BE2C (cell line): ENCODE measurements around the gene MERTK.
"Not testable (repeated sequence)": the region's sequence is repeated elsewhere in the genome, so short reads cannot be mapped to it uniquely, and the experiment has no call there.

Source experiments
- DNase-seq: peaks from one replicate; pipeline ENCODE4 v3.0.0-alpha.2; 2020
- H3K27me3 ChIP-seq: fragments of 250-450 bp; sonication (Bioruptor Pico); 2 replicates; pipeline ENCODE4 v1.5.1; 2020; ENCODE audit warnings: mild to moderate bottlenecking
- H3K36me3 ChIP-seq: fragments of 250-450 bp; sonication (Bioruptor Pico); 2 replicates; pipeline ENCODE4 v1.5.1; 2020; ENCODE audit warnings: mild to moderate bottlenecking
- H3K4me1 ChIP-seq: fragments of 250-450 bp; sonication (Bioruptor Pico); 2 replicates; pipeline ENCODE4 v1.5.1; 2020
- H3K4me3 ChIP-seq: 2 replicates; pipeline ENCODE4 v1.5.1; 2011; ENCODE audit warnings: low read depth, low read length
- H3K9me3 ChIP-seq: fragments of 250-450 bp; sonication (Bioruptor Pico); 2 replicates; pipeline ENCODE4 v1.5.1; 2020
- TF ChIP-seq, protein P1 (sequence below): IDR thresholded peaks from 2 replicates; pipeline ENCODE4 v1.5.1; 2012; ENCODE audit warnings: mild to moderate bottlenecking, low read depth, low read length

Gene MERTK

DNA sequence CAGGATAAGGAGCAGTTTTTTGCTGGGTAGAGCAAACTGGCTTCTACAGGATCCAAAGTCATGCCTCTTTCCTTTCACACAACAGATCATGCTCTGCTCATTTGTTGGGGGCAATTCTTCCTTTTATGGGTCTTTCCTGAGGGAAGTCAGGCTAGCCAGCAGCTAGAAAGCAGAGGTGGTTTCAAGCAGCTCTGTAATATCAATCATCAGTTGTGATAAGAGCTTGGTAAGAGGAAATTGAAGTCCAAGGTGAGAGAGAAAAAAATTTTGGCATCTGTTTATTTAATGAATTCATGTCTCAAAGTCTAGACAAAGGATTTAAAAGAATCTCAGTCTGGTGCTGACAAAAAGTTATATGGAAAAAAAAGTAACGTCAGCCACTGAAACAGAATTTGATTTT, 162.9 kb downstream of the MERTK start:
- Histone ChIP-seq H3K4me1 (no peaks in the 10 kb centered on the region), H3K4me3 (no peak overlapping the region), H3K27me3 (no peaks in the 10 kb centered on the region), H3K36me3 (no peaks in the 10 kb centered on the region), H3K9me3 (no peaks in the 10 kb centered on the region)
- no peak for DNase-seq
- TF ChIP-seq, protein P1, sequence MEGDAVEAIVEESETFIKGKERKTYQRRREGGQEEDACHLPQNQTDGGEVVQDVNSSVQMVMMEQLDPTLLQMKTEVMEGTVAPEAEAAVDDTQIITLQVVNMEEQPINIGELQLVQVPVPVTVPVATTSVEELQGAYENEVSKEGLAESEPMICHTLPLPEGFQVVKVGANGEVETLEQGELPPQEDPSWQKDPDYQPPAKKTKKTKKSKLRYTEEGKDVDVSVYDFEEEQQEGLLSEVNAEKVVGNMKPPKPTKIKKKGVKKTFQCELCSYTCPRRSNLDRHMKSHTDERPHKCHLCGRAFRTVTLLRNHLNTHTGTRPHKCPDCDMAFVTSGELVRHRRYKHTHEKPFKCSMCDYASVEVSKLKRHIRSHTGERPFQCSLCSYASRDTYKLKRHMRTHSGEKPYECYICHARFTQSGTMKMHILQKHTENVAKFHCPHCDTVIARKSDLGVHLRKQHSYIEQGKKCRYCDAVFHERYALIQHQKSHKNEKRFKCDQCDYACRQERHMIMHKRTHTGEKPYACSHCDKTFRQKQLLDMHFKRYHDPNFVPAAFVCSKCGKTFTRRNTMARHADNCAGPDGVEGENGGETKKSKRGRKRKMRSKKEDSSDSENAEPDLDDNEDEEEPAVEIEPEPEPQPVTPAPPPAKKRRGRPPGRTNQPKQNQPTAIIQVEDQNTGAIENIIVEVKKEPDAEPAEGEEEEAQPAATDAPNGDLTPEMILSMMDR, result no peak

- DNase-seq, result no peak
- Histone ChIP-seq H3K9me3 (no peaks in the 10 kb centered on the region), H3K4me3 (no peak overlapping the region), H3K4me1 (no peaks in the 10 kb centered on the region), H3K27me3 (no peaks in the 10 kb centered on the region), H3K36me3 (no peaks in the 10 kb centered on the region)
- TF ChIP-seq, protein P1, result no peak
Measured at GRCh38 chr2:112061840-112062239, 163.4 kb downstream of the MERTK start.

- TF ChIP-seq, protein P1, result no peak
- Histone ChIP-seq H3K4me1 (no peaks in the 10 kb centered on the region), H3K36me3 (no peaks in the 10 kb centered on the region), H3K27me3 (no peaks in the 10 kb centered on the region), H3K9me3 (no peaks in the 10 kb centered on the region), H3K4me3 (no peak overlapping the region)
- no peak for DNase-seq
Measured at GRCh38 chr2:112062894-112063293, 164.5 kb downstream of the MERTK start.

DNA sequence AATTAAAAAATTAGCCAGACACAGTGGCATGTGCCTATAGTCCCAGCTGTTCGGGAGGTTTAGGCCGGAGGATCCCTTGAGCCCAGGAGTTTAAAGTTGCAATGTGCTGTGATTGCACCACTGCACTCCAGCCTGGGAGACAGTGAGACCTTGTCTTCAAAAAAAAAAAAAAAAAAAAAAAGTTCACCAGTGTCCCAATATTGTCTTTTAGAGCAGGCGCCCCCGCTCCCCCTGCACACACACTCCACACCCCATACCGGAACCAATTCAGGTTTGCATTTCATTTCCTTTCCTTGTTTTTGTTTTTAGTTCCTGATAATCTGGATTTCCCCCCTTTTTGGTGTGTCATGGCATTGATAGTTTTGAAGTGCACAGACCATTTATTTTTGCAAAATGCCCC, 167.1 kb downstream of the MERTK start:
- Histone ChIP-seq H3K4me1 (no peaks in the 10 kb centered on the region), H3K4me3 (no peak overlapping the region), H3K36me3 (no peaks in the 10 kb centered on the region), H3K9me3 (no peaks in the 10 kb centered on the region), H3K27me3 (no peaks in the 10 kb centered on the region)
- TF ChIP-seq, protein P1, result no peak
- DNase-seq, result no peak

GRCh38 chr2:112065966-112066365, 167.6 kb downstream of the MERTK start:
- H3K4me3 ChIP-seq, result no peak overlapping the region
- no peaks in the 10 kb centered on the region for H3K36me3 ChIP-seq
- H3K9me3 ChIP-seq, result no peaks in the 10 kb centered on the region
- no peak for DNase-seq
- TF ChIP-seq, protein P1, result no peak
- no peaks in the 10 kb centered on the region for H3K27me3 ChIP-seq
- no peaks in the 10 kb centered on the region for H3K4me1 ChIP-seq

- not testable (repeated sequence) for DNase-seq, H3K4me1 ChIP-seq, H3K36me3 ChIP-seq, H3K27me3 ChIP-seq, H3K4me3 ChIP-seq, H3K9me3 ChIP-seq
Measured at GRCh38 chr2:112069794-112070193, 171.4 kb downstream of the MERTK start.

GRCh38 chr2:112073875-112074274, 175.5 kb downstream of the MERTK start:
- Histone ChIP-seq H3K4me3 (no peak overlapping the region), H3K27me3 (no peaks in the 10 kb centered on the region), H3K4me1 (no peaks in the 10 kb centered on the region), H3K36me3 (no peaks in the 10 kb centered on the region), H3K9me3 (no peaks in the 10 kb centered on the region)
- DNase-seq, result no peak
- TF ChIP-seq, protein P1, result no peak
